OCI-LY1 (cell line): ENCODE measurements around the gene PRKCA.

Experiments used
- H2AFZ ChIP-seq: fragments of 200-600 bp; sonication (generic), shearing (Covaris generic); 2 replicates; pipeline ENCODE4 v1.6.0; 2014; ENCODE audit warnings: antibody characterized with exemption, mild to moderate bottlenecking, low read length
- H3F3A ChIP-seq: fragments of 200-600 bp; sonication (generic), shearing (Covaris generic); 2 replicates; pipeline ENCODE4 v1.6.0; 2014; ENCODE audit warnings: mild to moderate bottlenecking, antibody characterized with exemption, low read length, moderate library complexity; ENCODE audit not compliant: insufficient read depth
- H3K27ac ChIP-seq: fragments of 200-600 bp; sonication (generic); 2 replicates; pipeline ENCODE4 v1.5.1; 2014; ENCODE audit warnings: low read length, mixed run types, mild to moderate bottlenecking, low read depth; ENCODE audit not compliant: poor library complexity, severe bottlenecking
- H3K27me3 ChIP-seq: fragments of 200-600 bp; sonication (generic); 2 replicates; pipeline ENCODE4 v1.6.0; 2014; ENCODE audit warnings: antibody characterized with exemption, mild to moderate bottlenecking, low read length, moderate library complexity; ENCODE audit not compliant: insufficient read depth
- H3K36me3 ChIP-seq: fragments of 200-600 bp; sonication (generic); 2 replicates; pipeline ENCODE4 v1.6.1; 2014; ENCODE audit warnings: mild to moderate bottlenecking, antibody characterized with exemption, low read length, moderate library complexity, mixed read lengths; ENCODE audit not compliant: insufficient read depth
- H3K4me1 ChIP-seq: fragments of 200-600 bp; sonication (generic); 2 replicates; pipeline ENCODE4 v1.5.1; 2014; ENCODE audit warnings: mild to moderate bottlenecking, low read length, moderate library complexity; ENCODE audit not compliant: insufficient read depth, severe bottlenecking
- H3K4me2 ChIP-seq: fragments of 200-600 bp; sonication (generic), shearing (Covaris generic); 2 replicates; pipeline ENCODE4 v1.6.1; 2014; ENCODE audit warnings: low read length
- H3K4me3 ChIP-seq: fragments of 200-600 bp; sonication (generic); 2 replicates; pipeline ENCODE4 v1.5.1; 2014; ENCODE audit warnings: low read length, low read depth, mild to moderate bottlenecking, mixed read lengths; ENCODE audit not compliant: poor library complexity, severe bottlenecking
- H3K79me2 ChIP-seq: fragments of 200-600 bp; shearing (Covaris generic); 2 replicates; pipeline ENCODE4 v1.6.1; 2016; ENCODE audit warnings: mixed run types, low read length, mixed read lengths; ENCODE audit not compliant: insufficient read depth
- H3K9ac ChIP-seq: fragments of 200-600 bp; sonication (generic), shearing (Covaris generic); 2 replicates; pipeline ENCODE4 v1.6.1; 2014; ENCODE audit warnings: mild to moderate bottlenecking, low read length, mixed read lengths
- H3K9me2 ChIP-seq: fragments of 200-600 bp; sonication (generic), shearing (Covaris generic); 2 replicates; pipeline ENCODE4 v1.6.1; 2014; ENCODE audit warnings: low read depth, mild to moderate bottlenecking, low read length, mixed read lengths
- H3K9me3 ChIP-seq: fragments of 200-600 bp; shearing (Covaris generic); 2 replicates; pipeline ENCODE4 v1.6.1; 2014; ENCODE audit warnings: low read length, mixed read lengths
- H4K20me1 ChIP-seq: fragments of 200-600 bp; sonication (generic), shearing (Covaris generic); 2 replicates; pipeline ENCODE4 v1.6.0; 2016; ENCODE audit warnings: mild to moderate bottlenecking, low read length; ENCODE audit not compliant: insufficient read depth
- EZH2 ChIP-seq: fragments of 200-600 bp; sonication (generic), shearing (Covaris generic); IDR thresholded peaks from 2 replicates; pipeline ENCODE4 v1.8.0; 2017; ENCODE audit warnings: borderline replicate concordance, mixed run types, mild to moderate bottlenecking, antibody characterized with exemption, low read length, moderate library complexity, mixed read lengths
- TF ChIP-seq, protein P1 (sequence below): fragments of 200-600 bp; sonication (generic), shearing (Covaris generic); IDR thresholded peaks from 2 replicates; pipeline ENCODE4 v1.5.1; 2017; ENCODE audit warnings: mild to moderate bottlenecking, antibody characterized with exemption, low read length, moderate library complexity, mixed read lengths

Gene PRKCA

DNA sequence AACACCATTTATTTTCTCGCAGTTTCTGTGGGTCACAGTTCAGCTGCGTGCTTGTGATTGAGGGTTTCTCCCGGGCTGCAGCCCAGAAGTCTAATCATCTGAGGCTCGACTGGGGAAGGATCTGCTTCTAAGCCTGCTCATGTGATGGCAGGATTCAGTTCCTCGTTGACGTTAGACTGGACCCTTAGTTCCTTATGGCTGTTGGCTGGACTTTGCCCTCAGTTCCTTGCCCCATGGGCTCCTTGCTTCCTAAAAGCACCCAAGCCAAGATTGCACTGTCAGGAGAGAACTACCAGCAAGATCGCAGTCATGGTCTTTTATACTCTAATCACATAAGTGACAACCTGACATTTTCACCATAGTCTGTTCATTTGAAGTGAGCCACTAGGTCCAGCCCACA lies 250.0 kb downstream of the PRKCA start:
- Histone ChIP-seq H4K20me1 (no peaks in the 10 kb centered on the region), H3K4me2 (no peak overlapping the region), H3F3A (no peaks in the 10 kb centered on the region), H3K4me1 (peaks cover 34% of the 10 kb centered on the region), H3K79me2 (no peaks in the 10 kb centered on the region), H3K4me3 (no peak overlapping the region), H3K27me3 (no peaks in the 10 kb centered on the region), H3K9ac (no peak overlapping the region), H3K27ac (no peak overlapping the region), H3K36me3 (no peaks in the 10 kb centered on the region), H2AFZ (no peak overlapping the region), H3K9me2 (no peaks in the 10 kb centered on the region), H3K9me3 (no peaks in the 10 kb centered on the region)
- TF ChIP-seq, protein P1, sequence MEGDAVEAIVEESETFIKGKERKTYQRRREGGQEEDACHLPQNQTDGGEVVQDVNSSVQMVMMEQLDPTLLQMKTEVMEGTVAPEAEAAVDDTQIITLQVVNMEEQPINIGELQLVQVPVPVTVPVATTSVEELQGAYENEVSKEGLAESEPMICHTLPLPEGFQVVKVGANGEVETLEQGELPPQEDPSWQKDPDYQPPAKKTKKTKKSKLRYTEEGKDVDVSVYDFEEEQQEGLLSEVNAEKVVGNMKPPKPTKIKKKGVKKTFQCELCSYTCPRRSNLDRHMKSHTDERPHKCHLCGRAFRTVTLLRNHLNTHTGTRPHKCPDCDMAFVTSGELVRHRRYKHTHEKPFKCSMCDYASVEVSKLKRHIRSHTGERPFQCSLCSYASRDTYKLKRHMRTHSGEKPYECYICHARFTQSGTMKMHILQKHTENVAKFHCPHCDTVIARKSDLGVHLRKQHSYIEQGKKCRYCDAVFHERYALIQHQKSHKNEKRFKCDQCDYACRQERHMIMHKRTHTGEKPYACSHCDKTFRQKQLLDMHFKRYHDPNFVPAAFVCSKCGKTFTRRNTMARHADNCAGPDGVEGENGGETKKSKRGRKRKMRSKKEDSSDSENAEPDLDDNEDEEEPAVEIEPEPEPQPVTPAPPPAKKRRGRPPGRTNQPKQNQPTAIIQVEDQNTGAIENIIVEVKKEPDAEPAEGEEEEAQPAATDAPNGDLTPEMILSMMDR: no peak
- no peak for TF ChIP-seq EZH2

DNA sequence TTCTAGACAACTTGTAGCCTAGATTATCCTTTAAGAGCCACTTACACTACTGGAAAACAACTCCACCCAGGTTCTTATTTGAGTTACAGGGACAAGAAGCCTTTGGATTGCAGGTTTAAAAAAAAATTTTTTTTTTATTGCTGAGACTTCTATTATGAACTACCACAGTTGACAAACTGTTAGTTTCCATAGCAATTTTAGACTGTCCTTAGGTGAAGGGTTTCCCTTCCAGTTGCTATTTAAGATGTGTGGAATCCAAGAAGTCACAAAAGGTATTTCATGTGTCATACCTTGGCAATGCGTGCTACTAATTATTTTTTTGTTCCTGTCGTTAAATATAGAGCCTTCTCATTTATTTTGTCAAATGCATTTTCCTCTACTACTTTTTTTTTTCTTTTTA lies 253.2 kb downstream of the PRKCA start:
- Histone ChIP-seq H3K27me3 (no peaks in the 10 kb centered on the region), H4K20me1 (no peaks in the 10 kb centered on the region), H3F3A (no peaks in the 10 kb centered on the region), H3K36me3 (peaks cover 5% of the 10 kb centered on the region; the same call in 1 of the 2 replicates), H3K9ac (no peak overlapping the region), H2AFZ (no peak overlapping the region), H3K9me3 (no peaks in the 10 kb centered on the region), H3K9me2 (no peaks in the 10 kb centered on the region), H3K4me1 (peaks cover 13% of the 10 kb centered on the region), H3K4me3 (no peak overlapping the region), H3K4me2 (no peak overlapping the region), H3K27ac (no peak overlapping the region), H3K79me2 (no peaks in the 10 kb centered on the region)
- TF ChIP-seq EZH2: no peak
- TF ChIP-seq, protein P1: no peak

DNA sequence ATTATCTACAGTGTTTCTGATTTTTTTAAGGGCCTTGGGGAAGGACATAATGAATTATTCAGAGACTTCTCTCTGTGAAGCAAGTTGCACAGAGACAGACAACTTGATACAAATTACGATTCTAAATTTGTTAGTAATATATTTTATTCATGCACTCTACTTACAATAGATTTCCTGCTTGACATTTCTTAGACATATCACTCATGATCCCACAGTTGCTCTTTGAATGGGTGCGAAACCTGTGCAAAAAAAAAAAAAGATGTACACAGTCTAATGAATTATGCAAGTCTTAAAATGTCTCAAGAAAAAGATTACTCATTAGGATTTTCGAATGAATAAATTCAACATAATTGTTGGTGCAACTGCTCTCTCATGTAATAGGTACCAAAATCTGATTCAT lies 254.8 kb downstream of the PRKCA start:
- no peak for TF ChIP-seq EZH2
- TF ChIP-seq, protein P1: no peak
- no peaks in the 10 kb centered on the region; the same call in 1 of the 2 replicates for H3K79me2 ChIP-seq
- no peaks in the 10 kb centered on the region for H4K20me1 ChIP-seq
- no peak overlapping the region for H3K4me3 ChIP-seq
- no peak overlapping the region for H2AFZ ChIP-seq
- H3K9ac ChIP-seq: no peak overlapping the region
- H3F3A ChIP-seq: no peaks in the 10 kb centered on the region
- no peaks in the 10 kb centered on the region for H3K27me3 ChIP-seq
- H3K27ac ChIP-seq: no peak overlapping the region
- no peaks in the 10 kb centered on the region for H3K9me2 ChIP-seq
- peaks cover 14% of the 10 kb centered on the region; the same call in 1 of the 2 replicates for H3K36me3 ChIP-seq
- no peaks in the 10 kb centered on the region for H3K9me3 ChIP-seq
- peaks cover 13% of the 10 kb centered on the region for H3K4me1 ChIP-seq
- no peak overlapping the region for H3K4me2 ChIP-seq
